Raji (cell line): ENCODE results near the gene IPO9.
A peak's percentile ranks its signal among the peaks of the same experiment; 100 is the strongest.

Experiments used
- POLR2A ChIP-seq: IDR thresholded peaks from 2 replicates; pipeline ENCODE4 v1.6.1; 2011; ENCODE audit warnings: low read depth, low read length, control low read depth; ENCODE audit not compliant: insufficient read depth

Gene IPO9

GRCh38 chr1:201889090-201889968 is 60.4 kb downstream of the IPO9 start:
- no peak for TF ChIP-seq POLR2A

GRCh38 chr1:201890223-201890622 is 61.3 kb downstream of the IPO9 start:
- no peak for TF ChIP-seq POLR2A

- TF ChIP-seq POLR2A, result no peak
Measured at GRCh38 chr1:201890806-201891450, 62.0 kb downstream of the IPO9 start.

- TF ChIP-seq POLR2A, result no peak
Measured at GRCh38 chr1:201891451-201892045, 62.6 kb downstream of the IPO9 start.

- no peak for TF ChIP-seq POLR2A
Measured at GRCh38 chr1:201892211-201892610, 63.3 kb downstream of the IPO9 start.

GRCh38 chr1:201893431-201893830 is 64.5 kb downstream of the IPO9 start:
- TF ChIP-seq POLR2A, result no peak

GRCh38 chr1:201894343-201895119 is 65.6 kb downstream of the IPO9 start:
- TF ChIP-seq POLR2A, result no peak

- TF ChIP-seq POLR2A, result no peak
Measured at GRCh38 chr1:201895120-201895665, 66.2 kb downstream of the IPO9 start.

GRCh38 chr1:201895913-201896807 is 67.2 kb downstream of the IPO9 start:
- TF ChIP-seq POLR2A, result peak; percentile 45; the same call in 1 of the 2 replicates

GRCh38 chr1:201896951-201897391 is 68.0 kb downstream of the IPO9 start:
- no peak for TF ChIP-seq POLR2A

- TF ChIP-seq POLR2A, result no peak
Measured at GRCh38 chr1:201898240-201898894, 69.4 kb downstream of the IPO9 start.

GRCh38 chr1:201898992-201899391 is 70.0 kb downstream of the IPO9 start:
- no peak for TF ChIP-seq POLR2A

- TF ChIP-seq POLR2A, result no peak
Measured at GRCh38 chr1:201899683-201900429, 70.9 kb downstream of the IPO9 start.
